ENCODE measurements around the gene BTBD9.

Gene BTBD9

DNA sequence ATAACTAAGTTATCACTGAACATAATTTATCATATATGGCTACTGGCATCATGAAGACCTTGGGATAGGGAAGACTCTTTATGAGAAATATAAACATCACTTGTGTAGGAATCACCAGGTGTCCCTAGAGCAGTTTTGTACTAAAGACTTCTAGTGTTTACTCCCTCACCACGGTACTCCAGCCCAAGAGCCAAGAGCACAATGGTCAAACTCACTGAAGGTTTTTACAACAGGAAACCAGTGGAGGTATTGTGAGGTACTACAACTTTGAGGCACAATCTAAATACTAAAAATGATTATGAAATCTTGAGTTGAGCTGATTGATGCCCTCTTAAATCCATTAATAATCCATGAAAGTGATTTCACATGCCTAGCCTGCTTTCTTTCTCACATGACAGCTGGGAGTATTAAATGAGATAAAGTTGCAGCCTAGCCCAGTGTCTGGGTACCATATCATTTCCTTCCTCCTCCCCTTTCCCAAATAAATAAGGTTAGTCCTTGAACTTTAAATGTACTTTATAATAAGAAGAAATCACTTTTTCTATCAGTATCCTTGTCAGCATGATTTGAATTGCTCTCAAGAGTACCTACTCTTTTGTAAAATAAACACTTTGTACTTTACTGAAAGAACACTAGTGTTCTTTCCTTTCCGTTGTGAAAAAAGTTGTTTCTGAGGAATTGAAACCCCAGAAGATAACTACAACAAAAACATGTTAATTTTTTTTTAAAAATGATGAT, 36.7 kb upstream of the BTBD9 start:
- TF ChIP-seq GLIS3 (CRISPR knock-in tag; IDR thresholded peaks at IDR 0.05): no peak
- TF ChIP-seq TSHZ2 (CRISPR knock-in tag; IDR thresholded peaks at IDR 0.05): no peak
- TF ChIP-seq, protein P1, sequence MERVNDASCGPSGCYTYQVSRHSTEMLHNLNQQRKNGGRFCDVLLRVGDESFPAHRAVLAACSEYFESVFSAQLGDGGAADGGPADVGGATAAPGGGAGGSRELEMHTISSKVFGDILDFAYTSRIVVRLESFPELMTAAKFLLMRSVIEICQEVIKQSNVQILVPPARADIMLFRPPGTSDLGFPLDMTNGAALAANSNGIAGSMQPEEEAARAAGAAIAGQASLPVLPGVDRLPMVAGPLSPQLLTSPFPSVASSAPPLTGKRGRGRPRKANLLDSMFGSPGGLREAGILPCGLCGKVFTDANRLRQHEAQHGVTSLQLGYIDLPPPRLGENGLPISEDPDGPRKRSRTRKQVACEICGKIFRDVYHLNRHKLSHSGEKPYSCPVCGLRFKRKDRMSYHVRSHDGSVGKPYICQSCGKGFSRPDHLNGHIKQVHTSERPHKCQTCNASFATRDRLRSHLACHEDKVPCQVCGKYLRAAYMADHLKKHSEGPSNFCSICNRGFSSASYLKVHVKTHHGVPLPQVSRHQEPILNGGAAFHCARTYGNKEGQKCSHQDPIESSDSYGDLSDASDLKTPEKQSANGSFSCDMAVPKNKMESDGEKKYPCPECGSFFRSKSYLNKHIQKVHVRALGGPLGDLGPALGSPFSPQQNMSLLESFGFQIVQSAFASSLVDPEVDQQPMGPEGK (CRISPR knock-in tag; IDR thresholded peaks at IDR 0.05; ENCODE audit: borderline replicate concordance): no peak
- TF ChIP-seq ZNF8 (CRISPR knock-in tag; IDR thresholded peaks at IDR 0.05): no peak
- TF ChIP-seq ZNF70 (CRISPR knock-in tag; IDR thresholded peaks at IDR 0.05): no peak
- no peak for TF ChIP-seq TOX (CRISPR knock-in tag; IDR thresholded peaks at IDR 0.05; ENCODE audit: borderline replicate concordance)
- no peak for TF ChIP-seq ZFP3 (CRISPR knock-in tag; IDR thresholded peaks at IDR 0.05)
- TF ChIP-seq RARB (CRISPR knock-in tag; IDR thresholded peaks at IDR 0.05): no peak
- no peak for TF ChIP-seq ARNTL (CRISPR knock-in tag; IDR thresholded peaks at IDR 0.05; ENCODE audit: borderline replicate concordance, low read depth)
- no peak for TF ChIP-seq ESRRG (CRISPR knock-in tag; IDR thresholded peaks at IDR 0.05)
- TF ChIP-seq POU6F1 (CRISPR knock-in tag; IDR thresholded peaks at IDR 0.05; ENCODE audit: borderline replicate concordance, low read depth): no peak
- TF ChIP-seq ZC3H10 (CRISPR knock-in tag; IDR thresholded peaks at IDR 0.05): no peak
- no peak for ATAC-seq

DNA sequence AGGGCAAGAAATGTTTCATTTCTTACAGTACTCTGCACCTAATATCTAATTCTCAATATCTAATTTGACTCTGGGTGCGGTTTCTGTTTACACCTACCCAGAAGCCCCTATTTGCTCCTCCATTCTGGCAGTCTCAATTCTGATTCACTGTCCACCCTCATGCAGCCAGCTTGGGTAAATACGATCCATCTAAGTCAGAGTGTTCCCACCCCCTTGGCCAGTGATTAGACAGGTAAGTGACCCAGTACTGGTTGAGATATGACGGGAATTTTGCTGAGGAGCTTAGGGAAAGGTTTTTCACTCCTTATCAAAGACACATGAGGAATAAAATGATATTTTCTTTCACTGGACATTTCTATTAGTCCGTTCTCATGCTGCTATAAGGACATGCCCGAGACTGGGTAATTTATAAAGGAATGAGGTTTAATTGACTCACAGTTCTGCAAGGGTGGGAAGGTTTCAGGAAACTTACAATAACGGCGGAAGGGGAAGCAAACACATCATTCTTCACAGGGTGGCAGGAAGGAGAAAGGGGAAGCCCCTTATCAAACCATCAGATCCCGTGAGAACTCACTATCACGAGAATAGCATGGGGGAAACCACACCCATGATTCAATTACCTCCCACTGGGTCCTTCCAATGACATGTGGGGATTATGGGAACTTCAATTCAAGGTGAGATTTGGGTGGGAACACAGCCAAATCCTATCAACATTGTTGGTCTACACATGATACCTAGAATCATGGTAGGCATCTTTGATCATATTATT, 33.9 kb upstream of the BTBD9 start:
- ATAC-seq: no peak

GRCh38 chr6:38671885-38672467, 32.2 kb upstream of the BTBD9 start:
- ATAC-seq: peak; percentile 96
- TF ChIP-seq ZNF565 (CRISPR knock-in tag; conservative IDR thresholded peaks at IDR 0.05; ENCODE audit: low read depth): no peak
- TF ChIP-seq RARB (CRISPR knock-in tag; IDR thresholded peaks at IDR 0.05): no peak
- TF ChIP-seq ZNF70 (CRISPR knock-in tag; IDR thresholded peaks at IDR 0.05): no peak
- TF ChIP-seq TOX (CRISPR knock-in tag; IDR thresholded peaks at IDR 0.05; ENCODE audit: borderline replicate concordance): no peak
- no peak for TF ChIP-seq ZFP30 (CRISPR knock-in tag; IDR thresholded peaks at IDR 0.05)
- TF ChIP-seq, protein P2, sequence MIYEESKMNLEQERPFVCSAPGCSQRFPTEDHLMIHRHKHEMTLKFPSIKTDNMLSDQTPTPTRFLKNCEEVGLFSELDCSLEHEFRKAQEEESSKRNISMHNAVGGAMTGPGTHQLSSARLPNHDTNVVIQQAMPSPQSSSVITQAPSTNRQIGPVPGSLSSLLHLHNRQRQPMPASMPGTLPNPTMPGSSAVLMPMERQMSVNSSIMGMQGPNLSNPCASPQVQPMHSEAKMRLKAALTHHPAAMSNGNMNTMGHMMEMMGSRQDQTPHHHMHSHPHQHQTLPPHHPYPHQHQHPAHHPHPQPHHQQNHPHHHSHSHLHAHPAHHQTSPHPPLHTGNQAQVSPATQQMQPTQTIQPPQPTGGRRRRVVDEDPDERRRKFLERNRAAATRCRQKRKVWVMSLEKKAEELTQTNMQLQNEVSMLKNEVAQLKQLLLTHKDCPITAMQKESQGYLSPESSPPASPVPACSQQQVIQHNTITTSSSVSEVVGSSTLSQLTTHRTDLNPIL (CRISPR knock-in tag; IDR thresholded peaks at IDR 0.05; ENCODE audit: low read depth): no peak
- TF ChIP-seq ZFP3 (CRISPR knock-in tag; IDR thresholded peaks at IDR 0.05): no peak
- TF ChIP-seq POU6F1 (CRISPR knock-in tag; IDR thresholded peaks at IDR 0.05; ENCODE audit: borderline replicate concordance, low read depth): no peak
- no peak for TF ChIP-seq SNAI2 (CRISPR knock-in tag; IDR thresholded peaks at IDR 0.05)
- TF ChIP-seq ZNF8 (CRISPR knock-in tag; IDR thresholded peaks at IDR 0.05): no peak
- no peak for TF ChIP-seq ISL1 (CRISPR knock-in tag; IDR thresholded peaks at IDR 0.05)
- no peak for TF ChIP-seq TCF4 (CRISPR knock-in tag; IDR thresholded peaks at IDR 0.05; ENCODE audit: borderline replicate concordance)
- TF ChIP-seq ZC3H10 (CRISPR knock-in tag; IDR thresholded peaks at IDR 0.05): no peak
- no peak for TF ChIP-seq TSHZ2 (CRISPR knock-in tag; IDR thresholded peaks at IDR 0.05)
- no peak for TF ChIP-seq OSR1 (CRISPR knock-in tag; IDR thresholded peaks at IDR 0.05)
- no peak for TF ChIP-seq PPARA (CRISPR knock-in tag; IDR thresholded peaks at IDR 0.05; ENCODE audit: borderline replicate concordance)
- TF ChIP-seq, protein P3, sequence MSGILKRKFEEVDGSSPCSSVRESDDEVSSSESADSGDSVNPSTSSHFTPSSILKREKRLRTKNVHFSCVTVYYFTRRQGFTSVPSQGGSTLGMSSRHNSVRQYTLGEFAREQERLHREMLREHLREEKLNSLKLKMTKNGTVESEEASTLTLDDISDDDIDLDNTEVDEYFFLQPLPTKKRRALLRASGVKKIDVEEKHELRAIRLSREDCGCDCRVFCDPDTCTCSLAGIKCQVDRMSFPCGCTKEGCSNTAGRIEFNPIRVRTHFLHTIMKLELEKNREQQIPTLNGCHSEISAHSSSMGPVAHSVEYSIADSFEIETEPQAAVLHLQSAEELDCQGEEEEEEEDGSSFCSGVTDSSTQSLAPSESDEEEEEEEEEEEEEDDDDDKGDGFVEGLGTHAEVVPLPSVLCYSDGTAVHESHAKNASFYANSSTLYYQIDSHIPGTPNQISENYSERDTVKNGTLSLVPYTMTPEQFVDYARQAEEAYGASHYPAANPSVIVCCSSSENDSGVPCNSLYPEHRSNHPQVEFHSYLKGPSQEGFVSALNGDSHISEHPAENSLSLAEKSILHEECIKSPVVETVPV (CRISPR knock-in tag; IDR thresholded peaks at IDR 0.05): no peak

More for the DNA sequence above, 33.9 kb upstream of the BTBD9 start:
- TF ChIP-seq SNAI2 (CRISPR knock-in tag; IDR thresholded peaks at IDR 0.05): no peak
